WI38 (cell line): Measurements from ENCODE around the gene MRPL22.
"Not testable (repeated sequence)": the region's sequence is repeated elsewhere in the genome, so short reads cannot be mapped to it uniquely, and the experiment has no call there.

Experiments
- H3K4me3 ChIP-seq: 2 replicates; pipeline ENCODE4 v1.5.1; 2011; ENCODE audit warnings: low read depth, mild to moderate bottlenecking, control low read depth, low read length
- CTCF ChIP-seq: IDR thresholded peaks from 2 replicates; pipeline ENCODE4 v1.5.1; 2012; ENCODE audit warnings: low read depth, mild to moderate bottlenecking, control low read depth, low read length

MRPL22 gene

GRCh38 chr5:154972476-154973080, 31.7 kb downstream of the MRPL22 start:
- TF ChIP-seq CTCF = peak; percentile 47
- H3K4me3 ChIP-seq = no peak overlapping the region

GRCh38 chr5:154976082-154976481, 35.2 kb downstream of the MRPL22 start:
- H3K4me3 ChIP-seq = not testable (repeated sequence)

- TF ChIP-seq CTCF = no peak
Measured at GRCh38 chr5:154977409-154977808, 36.5 kb downstream of the MRPL22 start.

GRCh38 chr5:154978294-154978693, 37.4 kb downstream of the MRPL22 start:
- H3K4me3 ChIP-seq = not testable (repeated sequence)

More at GRCh38 chr5:154977409-154977808, 36.5 kb downstream of the MRPL22 start:
- H3K4me3 ChIP-seq = no peak overlapping the region

GRCh38 chr5:154984946-154985516, 44.2 kb downstream of the MRPL22 start:
- H3K4me3 ChIP-seq = no peak overlapping the region
- TF ChIP-seq CTCF = no peak

- H3K4me3 ChIP-seq = no peak overlapping the region
- no peak for TF ChIP-seq CTCF
Measured at GRCh38 chr5:154986151-154986550, 45.3 kb downstream of the MRPL22 start.

GRCh38 chr5:154989626-154990025, 48.8 kb downstream of the MRPL22 start:
- no peak for TF ChIP-seq CTCF
- H3K4me3 ChIP-seq = no peak overlapping the region

- no peak overlapping the region for H3K4me3 ChIP-seq
- TF ChIP-seq CTCF = no peak
Measured at GRCh38 chr5:154993461-154993860, 52.6 kb downstream of the MRPL22 start.
